Frontal cortex (tissue), 4 donors: ENCODE measurements around the gene AUH. TPM values are rescaled to one million over a fixed set of nuclear protein-coding genes. Genes with fewer than 3 reads are reported as not detected.
A peak's percentile ranks its signal among the peaks of the same experiment; 100 is the strongest.
"Not testable (repeated sequence)": the region's sequence is repeated elsewhere in the genome, so short reads cannot be mapped to it uniquely, and the experiment has no call there.

ENCODE experiments used
- DNase-seq, 2 donors: peaks; one replicate each; pipeline ENCODE4 v3.0.0; 2012; ENCODE audit warnings: low spot score in 2 of 2
- FAIRE-seq: peaks from 2 replicates; lab custom pipeline; 2012; peaks lifted over from hg19 to GRCh38; lab: Jason Lieb, UNC
- total RNA-seq: library from RNA; depleted of rRNA; stranded (reverse); fragments of >200 nt; gene quantifications from one replicate; pipeline ENCODE4 v1.2.3, GENCODE V29; 2014
- donor health status: control.
- donor health status: control.
- donor health status: control.

The AUH gene, protein sequence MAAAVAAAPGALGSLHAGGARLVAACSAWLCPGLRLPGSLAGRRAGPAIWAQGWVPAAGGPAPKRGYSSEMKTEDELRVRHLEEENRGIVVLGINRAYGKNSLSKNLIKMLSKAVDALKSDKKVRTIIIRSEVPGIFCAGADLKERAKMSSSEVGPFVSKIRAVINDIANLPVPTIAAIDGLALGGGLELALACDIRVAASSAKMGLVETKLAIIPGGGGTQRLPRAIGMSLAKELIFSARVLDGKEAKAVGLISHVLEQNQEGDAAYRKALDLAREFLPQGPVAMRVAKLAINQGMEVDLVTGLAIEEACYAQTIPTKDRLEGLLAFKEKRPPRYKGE
- 20.0 TPM for total RNA-seq

GRCh38 chr9:91361291-91362050, at the start of gene AUH:
AUH (minus strand) TSS chr9:91361918; CDS start chr9:91361889, 29 bp downstream.
- DNase-seq (peak; percentile 89 to 91), FAIRE-seq (no peak)

GRCh38 chr9:91411096-91411771, 49.5 kb upstream of the AUH start:
- no peak for FAIRE-seq

GRCh38 chr9:91410161-91410560, 48.4 kb upstream of the AUH start:
- DNase-seq = no peak
- FAIRE-seq = no peak

More at GRCh38 chr9:91411096-91411771, 49.5 kb upstream of the AUH start:
- no peak for DNase-seq

GRCh38 chr9:91408475-91408874, 46.8 kb upstream of the AUH start:
- no peak for FAIRE-seq
- DNase-seq = no peak

- DNase-seq = no peak
- FAIRE-seq = no peak
These were observed 46.0 kb upstream of the AUH start for GRCh38 chr9:91407580-91408318.

- DNase-seq = no peak
- FAIRE-seq = no peak
These were observed 43.8 kb upstream of the AUH start for GRCh38 chr9:91405343-91406077.

DNA sequence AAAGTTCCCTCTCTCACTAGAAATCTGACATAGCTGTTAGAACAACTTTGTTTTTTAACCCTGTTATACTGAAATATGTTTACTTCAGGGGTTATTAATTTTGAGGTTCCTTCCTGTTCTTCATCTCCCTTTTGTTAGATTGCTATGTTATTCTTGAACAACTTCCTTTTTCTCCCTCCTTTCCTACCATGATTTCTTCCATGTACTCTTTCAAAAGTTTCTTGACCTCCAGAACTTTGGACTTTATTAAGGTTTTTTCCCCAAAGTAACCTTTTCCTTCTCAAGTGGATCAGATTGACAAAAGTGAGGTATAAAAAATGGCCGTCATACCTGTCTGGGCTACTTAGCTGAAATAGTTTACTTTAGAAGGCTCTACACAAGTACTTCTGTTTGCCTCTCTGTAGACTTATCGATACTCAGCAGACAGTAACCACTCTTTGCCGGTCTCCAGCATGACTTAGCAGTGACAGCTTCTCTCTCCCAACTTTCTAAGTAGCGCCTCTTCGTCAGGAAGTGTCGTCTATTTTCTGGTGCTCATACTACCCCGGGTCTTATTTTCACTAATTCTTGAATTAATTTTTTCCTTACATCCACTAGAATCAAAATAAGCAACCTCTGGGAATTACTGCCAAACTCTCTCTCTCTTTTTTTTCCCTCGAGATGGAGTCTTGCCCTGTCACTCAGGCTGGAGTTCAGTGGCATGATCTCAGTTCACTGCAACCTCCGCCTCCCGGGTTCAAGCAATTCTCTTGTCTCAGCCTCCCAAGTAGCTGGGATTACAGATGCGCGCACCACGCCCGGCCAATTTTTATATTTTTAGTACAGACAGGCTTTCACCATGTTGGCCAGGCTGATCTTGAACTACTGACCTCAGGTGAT, 42.2 kb upstream of the AUH start:
- no peak for FAIRE-seq
- DNase-seq = no peak

DNA sequence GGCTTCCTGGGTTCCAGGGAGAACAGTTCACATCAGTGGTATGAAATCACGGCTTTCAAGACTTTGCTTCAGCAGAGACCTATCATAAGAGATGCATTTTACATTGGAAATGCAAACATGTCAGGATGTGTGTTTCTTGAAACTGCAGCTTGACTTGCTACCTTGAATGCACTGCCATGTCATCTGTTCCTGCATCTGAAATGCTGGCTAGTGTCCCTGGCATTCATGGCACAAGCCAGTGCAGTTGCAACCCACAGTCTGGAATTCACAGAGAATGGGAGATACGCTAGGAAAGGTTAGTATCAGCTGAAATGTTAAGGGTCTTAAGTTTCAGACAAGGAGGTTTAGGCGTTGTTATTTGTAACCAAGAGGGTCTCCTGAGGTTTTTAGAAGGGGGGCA, 37.2 kb upstream of the AUH start:
- FAIRE-seq (no peak), DNase-seq (no peak)

GRCh38 chr9:91395553-91396471, 34.1 kb upstream of the AUH start:
- DNase-seq = no peak
- no peak for FAIRE-seq

GRCh38 chr9:91395106-91395552, 33.4 kb upstream of the AUH start:
- FAIRE-seq = no peak
- DNase-seq = no peak

- DNase-seq (no peak), FAIRE-seq (no peak)
These were observed 32.1 kb upstream of the AUH start for GRCh38 chr9:91393826-91394225.

DNA sequence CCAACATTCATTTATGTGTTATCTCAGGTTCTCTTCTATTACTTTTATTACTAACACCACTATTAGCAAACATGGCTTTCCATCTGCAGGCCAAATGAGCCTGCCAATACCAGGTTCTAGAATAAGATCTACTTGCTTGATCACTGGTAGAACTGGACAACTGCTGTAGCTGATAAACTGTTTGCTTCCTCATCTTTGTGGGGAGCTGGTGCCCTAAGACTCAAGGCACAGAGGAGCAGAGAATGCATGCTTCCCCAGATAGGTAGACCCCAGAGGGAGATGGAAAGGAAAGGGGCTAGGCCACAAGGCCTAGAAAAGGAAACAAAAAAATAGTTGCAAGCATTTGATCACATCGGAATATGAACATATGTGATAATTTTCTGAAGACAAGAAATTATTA, 30.7 kb upstream of the AUH start:
- FAIRE-seq = no peak

DNA sequence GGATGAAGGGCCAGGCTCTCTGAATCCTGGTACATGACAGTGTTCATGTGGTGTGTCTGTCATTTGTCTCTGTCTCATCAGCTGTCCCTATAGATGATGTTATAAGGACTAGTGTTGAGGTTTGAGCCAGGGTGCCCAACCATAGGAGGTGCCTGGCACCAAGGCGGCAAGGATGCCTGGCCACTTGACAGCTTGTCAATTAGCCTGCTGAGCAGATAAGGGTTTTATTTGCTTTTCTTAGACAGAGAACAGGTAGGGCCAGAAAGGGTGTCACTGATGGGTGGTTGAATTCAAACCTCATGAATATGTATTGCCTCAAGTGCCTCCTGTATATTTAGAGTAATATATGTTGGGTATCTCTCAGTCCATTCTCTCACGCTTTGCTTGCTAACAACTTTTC, 30.1 kb upstream of the AUH start:
- FAIRE-seq (no peak), DNase-seq (no peak)

More for the DNA sequence above, 30.7 kb upstream of the AUH start:
- no peak for DNase-seq

DNA sequence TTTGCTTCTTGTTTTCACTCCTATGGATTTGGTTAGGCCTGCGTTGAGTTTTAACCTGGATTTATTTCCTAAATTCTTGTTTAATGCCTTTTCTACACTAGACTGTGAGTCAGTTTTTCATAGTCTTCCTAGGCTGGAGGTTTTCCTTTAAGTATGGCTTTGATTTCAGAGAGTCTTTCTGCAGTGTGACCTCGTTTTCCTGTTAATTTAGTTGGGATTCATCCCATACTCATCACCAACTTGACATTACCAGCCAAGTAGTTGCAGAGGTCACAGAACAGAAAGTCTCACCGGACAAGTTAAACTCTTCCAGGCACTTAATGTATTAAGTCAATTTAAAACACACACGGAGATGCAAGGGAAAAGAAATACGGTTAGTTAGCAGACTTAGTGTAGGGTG, 29.7 kb upstream of the AUH start:
- FAIRE-seq (no peak), DNase-seq (no peak)

GRCh38 chr9:91389686-91390085, 28.0 kb upstream of the AUH start:
- not testable (repeated sequence) for FAIRE-seq, DNase-seq

DNA sequence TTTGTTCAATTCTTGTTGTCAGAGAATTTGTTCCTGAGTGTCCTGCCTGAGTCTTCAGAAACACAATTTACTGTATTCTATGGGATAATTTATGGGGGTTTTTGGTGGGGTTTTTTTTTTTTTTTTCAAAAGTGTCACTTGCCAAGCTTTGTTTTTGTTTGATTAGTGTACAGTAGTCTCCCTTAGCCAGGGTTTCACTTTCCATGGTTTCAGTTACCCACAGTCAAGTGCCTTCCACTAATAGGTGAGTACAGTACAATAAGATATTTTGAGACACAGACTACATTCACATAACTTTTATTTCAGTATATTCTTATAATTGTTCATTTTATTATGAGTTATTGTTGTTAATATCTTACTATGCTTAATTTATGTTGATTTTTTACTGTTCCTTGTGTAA, 25.0 kb upstream of the AUH start:
- DNase-seq = no peak
- no peak for FAIRE-seq

- FAIRE-seq (no peak), DNase-seq (no peak)
These were observed 23.2 kb upstream of the AUH start for GRCh38 chr9:91384954-91385353.
